Stimulated activated CD4-positive, alpha-beta T cell treated with anti-CD3 and anti-CD28 coated beads, Interleukin-1b, Interleukin-23, amount 100 ng/mL, for 4 hours (primary cell): ENCODE measurements around the gene KCP.

Experiments used
- DNase-seq, 2 donors: peaks; one replicate each; pipeline ENCODE4 v3.0.0-alpha.2; 2020; ENCODE audit warnings: low read depth in 2 of 2

Gene KCP

DNA sequence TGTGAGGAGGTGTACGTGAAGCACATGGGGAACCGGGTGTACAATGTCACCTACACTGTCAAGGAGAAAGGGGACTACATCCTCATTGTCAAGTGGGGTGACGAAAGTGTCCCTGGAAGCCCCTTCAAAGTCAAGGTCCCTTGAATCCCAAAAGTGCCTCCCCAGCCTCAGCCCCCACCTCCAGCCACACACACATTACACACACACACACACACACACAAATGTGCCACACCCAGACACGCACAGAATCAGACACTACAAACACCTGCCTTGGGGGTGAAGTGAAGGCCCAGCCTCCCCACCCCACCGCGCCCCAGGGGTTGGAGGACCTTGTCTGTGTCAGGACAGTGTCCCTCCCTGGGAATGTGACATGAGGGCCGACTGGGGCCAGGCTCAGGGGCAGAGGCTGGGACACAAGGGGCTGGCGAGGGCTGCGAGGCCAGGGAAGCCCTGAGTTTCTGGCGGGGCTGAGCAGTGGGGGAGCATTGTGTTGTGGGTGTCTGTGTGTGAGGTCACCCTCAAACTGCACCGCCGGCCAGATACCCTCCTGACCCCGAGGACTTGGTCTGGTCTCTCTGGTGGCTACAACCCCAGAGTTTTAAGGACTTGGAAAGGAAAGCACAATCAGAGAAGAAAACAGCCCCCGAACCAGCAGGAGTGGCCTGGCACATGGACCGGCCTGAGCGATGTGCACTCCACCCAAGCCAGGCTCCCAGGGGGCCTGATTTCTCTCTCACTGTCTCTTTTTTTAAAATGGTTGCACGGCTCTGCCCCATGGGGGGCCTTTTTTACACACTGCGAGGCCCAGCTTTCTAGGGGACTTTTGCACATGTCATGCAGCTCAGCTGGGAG lies 51.9 kb downstream of the KCP start:
- DNase-seq = no peak

DNA sequence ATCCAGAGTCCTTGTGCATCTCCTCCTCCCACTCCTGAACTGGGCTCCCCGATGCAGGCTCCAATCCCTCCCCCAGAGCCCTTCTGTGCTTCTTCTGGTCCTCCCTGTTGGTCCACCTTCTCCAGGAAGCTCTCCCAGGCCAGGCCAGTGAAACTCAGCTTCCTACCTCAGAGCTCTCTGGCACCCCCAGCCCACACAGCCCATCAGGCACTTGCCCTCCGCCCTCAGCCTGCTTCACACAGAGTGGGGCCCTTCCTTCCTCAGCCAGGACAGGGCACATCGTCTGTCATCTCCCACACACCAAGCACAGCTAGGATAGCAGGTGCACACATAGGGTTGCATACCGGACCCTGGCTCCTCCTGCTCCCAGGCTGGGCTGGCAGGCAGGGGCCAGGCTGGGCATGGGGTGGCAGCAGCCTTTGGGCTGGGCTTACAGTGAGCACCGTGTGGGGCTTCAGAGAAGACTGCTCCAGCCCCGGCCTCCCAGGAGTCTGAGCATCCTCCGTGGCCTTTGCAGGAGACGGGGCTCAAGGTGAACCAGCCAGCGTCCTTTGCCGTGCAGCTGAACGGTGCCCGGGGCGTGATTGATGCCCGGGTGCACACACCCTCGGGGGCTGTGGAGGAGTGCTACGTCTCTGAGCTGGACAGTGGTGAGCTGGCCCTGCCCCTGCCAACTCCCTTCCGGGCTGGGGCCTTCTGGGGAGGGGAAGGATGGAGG lies 54.3 kb downstream of the KCP start:
- DNase-seq = no peak

DNA sequence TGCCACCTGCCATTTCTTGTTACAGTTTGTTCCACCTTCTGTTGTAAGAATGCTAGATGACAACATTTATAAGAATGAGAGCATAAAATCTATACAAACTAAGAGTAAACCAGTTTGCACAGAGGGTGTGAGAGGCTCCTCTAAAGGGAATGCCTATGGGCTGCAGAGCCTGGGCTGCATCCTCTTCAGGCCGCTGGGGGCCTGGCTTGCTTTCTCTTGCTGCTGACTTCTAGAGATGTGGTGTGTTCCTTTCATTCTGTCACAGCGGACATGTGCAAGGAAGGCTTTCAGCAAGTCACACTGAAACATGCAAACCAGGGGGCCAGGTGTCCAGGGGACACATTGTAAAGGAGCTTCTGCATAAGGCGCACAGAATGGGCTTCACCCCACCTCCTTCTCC lies 55.0 kb downstream of the KCP start:
- no peak for DNase-seq

DNA sequence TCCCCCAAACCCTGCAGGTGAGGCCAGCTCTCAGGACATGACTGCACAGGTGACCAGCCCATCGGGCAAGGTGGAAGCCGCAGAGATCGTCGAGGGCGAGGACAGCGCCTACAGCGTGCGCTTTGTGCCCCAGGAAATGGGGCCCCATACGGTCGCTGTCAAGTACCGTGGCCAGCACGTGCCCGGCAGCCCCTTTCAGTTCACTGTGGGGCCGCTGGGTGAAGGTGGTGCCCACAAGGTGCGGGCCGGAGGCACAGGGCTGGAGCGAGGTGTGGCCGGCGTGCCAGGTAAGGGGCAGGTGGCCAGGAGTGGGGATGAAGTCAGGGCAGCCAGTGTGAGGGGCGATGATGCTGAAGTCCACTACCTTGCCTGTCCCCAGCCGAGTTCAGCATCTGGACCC lies 56.1 kb downstream of the KCP start:
- DNase-seq = no peak

DNA sequence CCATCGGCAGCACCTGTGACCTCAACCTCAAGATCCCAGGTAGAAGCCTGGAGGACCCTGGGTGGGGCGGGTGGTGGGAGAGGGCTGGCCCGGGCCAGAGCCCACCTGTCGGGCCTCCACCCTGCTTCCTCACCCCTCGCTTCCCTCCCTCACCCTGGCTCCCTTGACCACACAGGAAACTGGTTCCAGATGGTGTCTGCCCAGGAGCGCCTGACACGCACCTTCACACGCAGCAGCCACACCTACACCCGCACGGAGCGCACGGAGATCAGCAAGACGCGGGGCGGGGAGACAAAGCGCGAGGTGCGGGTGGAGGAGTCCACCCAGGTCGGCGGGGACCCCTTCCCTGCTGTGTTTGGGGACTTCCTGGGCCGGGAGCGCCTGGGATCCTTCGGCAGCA lies 56.7 kb downstream of the KCP start:
- no peak for DNase-seq

DNA sequence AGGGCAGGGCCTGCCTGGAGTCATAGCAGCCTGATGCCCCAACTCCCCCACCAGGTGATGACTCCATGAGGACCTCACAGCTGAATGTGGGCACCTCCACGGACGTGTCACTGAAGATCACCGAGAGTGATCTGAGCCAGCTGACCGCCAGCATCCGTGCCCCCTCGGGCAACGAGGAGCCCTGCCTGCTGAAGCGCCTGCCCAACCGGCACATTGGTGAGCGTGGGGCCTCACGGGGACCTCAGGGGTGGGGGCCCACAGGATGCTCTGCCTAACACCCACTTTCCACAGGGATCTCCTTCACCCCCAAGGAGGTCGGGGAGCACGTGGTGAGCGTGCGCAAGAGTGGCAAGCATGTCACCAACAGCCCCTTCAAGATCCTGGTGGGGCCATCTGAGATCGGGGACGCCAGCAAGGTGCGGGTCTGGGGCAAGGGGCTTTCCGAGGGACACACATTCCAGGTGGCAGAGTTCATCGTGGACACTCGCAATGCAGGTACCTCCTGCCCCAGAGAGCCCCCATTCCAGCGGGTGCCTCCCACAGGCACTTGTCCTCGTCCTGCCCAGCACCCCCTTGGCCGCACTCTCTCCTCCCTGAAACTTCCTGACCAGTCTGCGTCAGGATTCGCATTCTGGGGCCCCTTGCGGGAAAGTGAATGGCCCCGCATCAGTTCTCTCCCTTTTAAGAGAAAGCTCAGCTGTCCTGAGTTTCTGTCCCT lies 57.8 kb downstream of the KCP start:
- DNase-seq = no peak

DNA sequence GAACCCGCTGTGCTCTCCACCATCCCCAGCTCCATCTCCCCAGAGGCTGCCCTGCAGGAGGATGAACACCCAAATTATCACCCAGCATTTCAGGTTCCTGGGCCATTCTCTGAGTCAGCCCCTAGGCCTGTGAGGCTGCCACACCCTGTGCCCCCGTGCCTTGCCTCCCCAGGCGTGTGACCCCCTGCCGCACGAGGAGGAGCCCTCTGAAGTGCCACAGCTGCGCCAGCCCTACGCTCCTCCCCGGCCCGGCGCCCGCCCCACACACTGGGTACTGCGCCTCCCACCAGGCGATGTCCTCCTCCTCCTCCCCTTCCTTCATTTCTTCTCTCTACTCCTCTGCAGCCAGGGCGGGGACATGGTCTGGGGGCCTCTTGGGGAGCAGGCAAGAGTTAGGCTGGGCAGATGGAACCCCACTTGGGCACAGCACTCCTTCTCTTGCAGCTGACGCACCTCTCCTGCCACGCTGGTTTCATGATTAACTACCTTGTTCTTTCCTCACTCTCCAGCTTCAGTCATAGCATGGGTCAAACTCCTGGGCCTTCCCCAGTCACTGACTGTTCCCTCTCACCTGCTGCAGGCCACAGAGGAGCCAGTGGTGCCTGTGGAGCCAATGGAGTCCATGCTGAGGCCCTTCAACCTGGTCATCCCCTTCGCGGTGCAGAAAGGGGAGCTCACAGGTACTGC lies 60.6 kb downstream of the KCP start:
- no peak for DNase-seq

DNA sequence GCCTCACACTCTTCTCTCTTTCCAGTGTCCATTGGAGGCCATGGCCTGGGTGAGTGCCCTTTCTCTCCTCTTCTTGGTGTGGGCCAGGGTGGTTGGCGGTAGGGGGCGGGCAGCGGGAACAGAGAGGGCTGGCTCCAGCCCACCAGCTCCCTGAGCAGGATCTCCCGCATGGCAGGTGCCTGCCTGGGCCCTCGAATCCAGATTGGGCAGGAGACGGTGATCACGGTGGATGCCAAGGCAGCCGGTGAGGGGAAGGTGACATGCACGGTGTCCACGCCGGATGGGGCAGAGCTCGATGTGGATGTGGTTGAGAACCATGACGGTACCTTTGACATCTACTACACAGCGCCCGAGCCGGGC lies 61.4 kb downstream of the KCP start:
- no peak for DNase-seq

DNA sequence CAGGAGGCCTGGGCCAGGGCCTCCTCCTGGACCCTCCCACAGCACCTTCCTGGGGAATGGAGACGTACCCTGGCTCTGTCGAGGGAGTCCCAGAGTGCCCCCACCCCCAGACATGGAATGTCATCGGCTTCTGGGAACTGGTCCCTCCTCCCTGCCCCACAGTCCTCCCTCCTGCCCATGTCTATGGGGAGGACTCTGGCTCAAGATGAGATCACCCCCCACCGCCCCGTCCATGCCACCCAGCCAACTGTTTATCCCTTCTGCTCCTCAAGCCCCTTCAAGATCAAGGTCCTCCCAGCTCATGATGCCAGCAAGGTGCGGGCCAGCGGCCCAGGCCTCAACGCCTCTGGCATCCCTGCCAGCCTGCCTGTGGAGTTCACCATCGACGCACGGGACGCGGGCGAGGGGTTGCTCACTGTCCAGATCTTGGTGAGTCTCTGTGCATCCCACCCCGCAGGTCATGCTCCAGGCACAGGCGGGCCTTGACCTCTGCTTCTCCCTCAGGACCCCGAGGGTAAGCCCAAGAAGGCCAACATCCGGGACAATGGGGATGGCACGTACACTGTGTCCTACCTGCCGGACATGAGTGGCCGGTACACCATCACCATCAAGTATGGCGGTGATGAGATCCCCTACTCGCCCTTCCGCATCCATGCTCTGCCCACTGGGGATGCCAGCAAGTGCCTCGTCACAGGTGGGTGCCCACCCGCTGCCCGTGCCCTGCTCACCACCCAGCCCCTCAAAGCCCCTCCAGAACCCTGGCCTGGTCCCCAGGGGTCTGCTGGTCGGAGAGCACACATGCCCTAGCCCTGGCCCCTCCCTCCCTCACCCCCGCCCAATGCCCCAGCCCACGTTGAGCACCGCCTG lies 62.0 kb downstream of the KCP start:
- DNase-seq = no peak

DNA sequence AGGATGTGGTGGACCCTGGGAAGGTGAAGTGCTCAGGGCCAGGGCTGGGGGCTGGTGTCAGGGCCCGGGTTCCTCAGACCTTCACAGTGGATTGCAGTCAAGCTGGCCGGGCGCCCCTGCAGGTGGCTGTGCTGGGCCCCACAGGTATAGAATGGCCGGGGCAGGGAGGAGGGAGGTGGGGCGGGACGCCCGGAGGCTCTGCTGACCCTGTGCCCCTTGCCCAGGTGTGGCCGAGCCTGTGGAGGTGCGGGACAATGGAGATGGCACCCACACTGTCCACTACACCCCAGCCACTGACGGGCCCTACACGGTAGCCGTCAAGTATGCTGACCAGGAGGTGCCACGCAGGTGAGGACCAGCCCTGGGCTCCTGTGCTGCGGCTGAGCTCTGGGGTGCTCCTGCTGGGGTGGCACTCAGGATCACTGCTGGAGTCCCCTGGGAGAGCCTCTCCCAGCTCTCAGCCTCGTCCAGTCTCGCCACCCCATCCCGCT lies 62.7 kb downstream of the KCP start:
- DNase-seq = no peak

DNA sequence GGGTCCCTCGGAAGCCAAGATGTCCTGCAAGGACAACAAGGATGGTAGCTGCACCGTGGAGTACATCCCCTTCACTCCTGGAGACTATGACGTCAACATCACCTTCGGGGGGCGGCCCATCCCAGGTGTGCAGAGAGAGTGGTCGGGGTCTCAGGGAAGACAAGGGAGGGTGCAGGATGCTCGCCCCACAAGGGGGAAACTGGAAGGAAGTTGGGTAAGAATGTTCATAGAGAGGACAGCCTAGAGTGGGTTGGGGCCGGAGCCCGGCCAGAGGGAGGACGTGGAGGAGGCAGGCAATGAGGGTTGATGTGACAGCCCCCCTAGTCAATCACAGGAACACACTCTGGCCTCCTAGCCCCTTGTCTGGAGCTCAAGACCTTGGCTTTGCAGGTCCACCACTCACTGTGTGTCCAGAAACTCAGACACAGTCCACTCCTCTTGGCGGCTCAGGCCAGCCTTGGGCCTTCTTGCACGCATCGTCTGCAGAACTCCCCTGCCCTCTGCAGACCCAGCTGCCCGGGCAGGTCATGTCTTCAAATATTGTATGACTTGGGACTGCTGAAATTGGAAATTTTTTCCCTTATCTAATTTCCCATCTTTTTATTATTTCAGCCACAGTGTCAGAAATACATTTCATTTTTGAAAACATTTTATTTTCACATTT lies 63.6 kb downstream of the KCP start:
- DNase-seq = no peak

DNA sequence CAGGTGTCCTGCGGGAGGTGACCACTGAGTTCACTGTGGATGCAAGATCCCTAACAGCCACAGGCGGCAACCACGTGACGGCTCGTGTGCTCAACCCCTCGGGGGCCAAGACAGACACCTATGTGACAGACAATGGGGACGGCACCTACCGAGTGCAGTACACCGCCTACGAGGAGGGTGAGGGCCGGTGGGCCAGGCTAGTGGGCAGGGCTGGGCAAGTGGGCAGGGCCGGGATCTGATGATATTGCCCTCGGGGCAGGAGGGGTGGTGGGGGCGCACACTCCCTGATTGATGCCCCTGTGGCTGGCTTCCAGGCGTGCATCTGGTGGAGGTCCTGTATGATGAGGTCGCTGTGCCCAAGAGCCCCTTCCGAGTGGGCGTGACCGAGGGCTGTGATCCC lies 64.5 kb downstream of the KCP start:
- no peak for DNase-seq

DNA sequence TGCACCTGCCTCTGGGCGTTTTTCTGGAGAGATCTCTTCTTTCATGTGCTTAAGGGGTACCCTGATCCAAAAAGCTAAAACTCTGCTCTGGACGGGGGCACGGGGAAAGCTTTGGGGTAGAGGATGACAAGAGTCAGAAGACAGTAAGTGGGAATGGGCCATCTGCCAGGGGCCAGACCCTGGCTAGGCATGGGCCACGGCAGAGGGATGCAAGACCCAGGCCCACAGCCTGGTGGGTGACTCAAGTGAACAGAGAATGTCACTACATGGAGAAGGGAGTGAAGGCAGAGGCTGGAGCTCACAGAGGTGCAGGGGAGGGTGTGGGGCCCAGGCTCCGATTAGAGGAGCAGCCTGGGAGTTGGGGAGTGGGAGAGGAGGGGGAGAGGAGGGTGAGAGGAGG lies 65.0 kb downstream of the KCP start:
- DNase-seq = no peak

DNA sequence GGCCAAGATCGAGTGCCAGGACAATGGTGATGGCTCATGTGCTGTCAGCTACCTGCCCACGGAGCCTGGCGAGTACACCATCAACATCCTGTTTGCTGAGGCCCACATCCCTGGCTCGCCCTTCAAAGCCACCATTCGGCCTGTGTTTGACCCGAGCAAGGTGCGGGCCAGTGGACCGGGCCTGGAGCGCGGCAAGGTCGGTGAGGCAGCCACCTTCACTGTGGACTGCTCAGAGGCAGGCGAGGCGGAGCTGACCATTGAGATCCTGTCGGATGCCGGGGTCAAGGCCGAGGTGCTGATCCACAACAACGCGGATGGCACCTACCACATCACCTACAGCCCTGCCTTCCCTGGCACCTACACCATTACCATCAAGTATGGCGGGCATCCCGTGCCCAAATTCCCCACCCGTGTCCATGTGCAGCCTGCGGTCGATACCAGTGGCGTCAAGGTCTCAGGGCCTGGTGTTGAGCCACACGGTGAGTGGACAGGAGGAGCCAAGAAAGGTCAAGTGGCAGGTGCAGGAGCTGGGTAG lies 65.7 kb downstream of the KCP start:
- no peak for DNase-seq

DNA sequence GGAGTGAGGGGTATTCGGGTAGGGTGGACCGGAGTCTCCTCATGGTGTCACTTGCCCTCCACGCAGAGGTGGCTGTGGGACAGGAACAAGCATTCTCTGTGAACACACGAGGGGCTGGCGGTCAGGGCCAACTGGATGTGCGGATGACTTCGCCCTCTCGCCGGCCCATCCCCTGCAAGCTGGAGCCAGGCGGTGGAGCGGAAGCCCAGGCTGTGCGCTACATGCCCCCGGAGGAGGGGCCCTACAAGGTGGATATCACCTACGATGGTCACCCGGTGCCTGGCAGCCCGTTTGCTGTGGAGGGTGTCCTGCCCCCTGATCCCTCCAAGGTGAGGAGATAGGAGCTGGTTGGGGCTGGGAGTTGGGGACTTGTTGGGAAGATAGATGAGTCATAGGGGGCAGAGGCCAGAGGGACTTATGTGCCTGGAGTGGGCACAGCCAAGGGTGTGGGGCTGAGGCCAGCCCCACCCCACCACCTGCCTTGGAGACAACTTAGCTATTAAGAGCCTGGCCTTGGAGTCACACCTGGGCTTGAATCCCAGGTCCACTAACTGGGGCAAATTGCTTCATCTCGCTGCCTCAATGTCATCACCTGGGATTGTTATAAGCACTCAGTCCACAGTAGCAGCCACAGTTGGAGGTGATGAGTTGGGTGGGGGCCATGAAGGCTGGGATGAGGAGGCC lies 66.4 kb downstream of the KCP start:
- DNase-seq = no peak

DNA sequence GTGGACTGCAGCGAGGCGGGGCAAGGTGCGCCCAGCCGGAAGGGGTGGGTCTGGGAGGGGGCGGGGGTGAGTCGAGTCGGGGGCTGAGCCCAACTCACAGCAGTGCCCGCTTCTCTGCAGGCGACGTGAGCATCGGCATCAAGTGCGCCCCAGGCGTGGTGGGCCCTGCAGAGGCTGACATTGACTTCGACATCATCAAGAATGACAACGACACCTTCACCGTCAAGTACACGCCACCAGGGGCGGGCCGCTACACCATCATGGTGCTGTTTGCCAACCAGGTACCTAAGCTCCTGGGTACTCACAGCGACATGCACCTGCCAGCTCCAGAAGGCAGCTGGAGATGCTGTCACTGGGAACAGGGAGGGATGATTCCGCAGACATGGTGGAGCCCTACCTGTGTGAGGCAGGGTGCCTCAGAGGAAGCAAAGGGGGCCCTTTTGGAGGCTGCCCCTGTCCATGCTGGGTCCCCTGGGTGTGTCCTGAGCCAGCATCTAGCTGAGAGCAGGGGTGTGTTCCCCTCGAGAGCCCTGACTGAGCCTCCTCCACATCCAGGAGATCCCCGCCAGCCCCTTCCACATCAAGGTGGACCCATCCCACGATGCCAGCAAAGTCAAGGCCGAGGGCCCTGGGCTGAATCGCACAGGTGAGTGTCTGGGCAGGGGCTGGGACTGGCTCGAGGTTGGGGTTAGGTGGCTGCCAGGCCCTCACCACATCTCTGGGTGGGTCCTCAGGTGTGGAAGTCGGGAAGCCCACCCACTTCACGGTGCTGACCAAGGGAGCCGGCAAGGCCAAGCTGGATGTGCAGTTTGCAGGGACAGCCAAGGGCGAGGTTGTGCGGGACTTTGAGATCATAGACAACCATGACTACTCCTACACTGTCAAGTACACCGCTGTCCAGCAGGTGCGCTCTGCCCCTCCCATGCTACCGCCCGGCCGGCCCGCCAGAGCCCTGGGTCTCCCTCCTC lies 67.6 kb downstream of the KCP start:
- DNase-seq = no peak

DNA sequence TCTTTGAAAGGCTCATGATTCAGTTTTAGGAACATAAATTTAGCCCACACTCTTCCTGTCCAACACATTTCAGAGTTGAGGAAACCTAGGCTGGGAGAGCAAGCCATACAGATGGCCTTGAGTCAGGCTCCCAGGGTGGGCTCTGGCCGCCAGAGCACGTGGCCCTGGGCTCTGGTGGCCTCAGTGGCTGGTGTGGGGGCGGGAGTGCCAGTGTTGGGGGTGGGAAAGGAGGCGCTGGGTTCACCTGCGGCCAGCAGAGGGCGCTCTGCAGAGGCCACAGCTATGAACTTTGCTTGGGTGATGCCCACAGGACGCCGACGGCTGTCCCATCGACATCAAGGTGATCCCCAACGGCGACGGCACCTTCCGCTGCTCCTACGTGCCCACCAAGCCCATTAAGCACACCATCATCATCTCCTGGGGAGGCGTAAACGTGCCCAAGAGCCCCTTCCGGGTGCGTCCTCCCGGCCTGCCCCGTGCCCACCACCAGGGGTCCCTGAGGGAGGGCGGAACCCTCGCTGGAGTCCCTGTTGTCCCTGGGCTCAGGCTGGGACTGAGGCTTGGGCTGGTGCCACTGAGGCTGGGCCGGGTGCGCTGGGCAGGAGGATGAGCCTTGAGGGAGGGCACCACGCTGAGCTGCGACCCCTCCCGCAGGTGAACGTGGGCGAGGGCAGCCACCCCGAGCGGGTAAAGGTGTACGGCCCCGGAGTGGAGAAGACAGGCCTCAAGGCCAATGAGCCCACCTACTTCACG lies 68.4 kb downstream of the KCP start:
- DNase-seq = peak; percentile 38 to 53
